DMS114 treated with DMSO at 0.1 percent for 48 hours (cell line): ENCODE measurements around the gene SH2B2.
"Not testable (repeated sequence)": the region's sequence is repeated elsewhere in the genome, so short reads cannot be mapped to it uniquely, and the experiment has no call there.

Experiments
- DNase-seq: peaks from one replicate; lab custom pipeline; 2025; ENCODE audit not compliant: unreplicated experiment; lab: John Stamatoyannopoulos, UW

Gene SH2B2

GRCh38 chr7:102285540-102286236, 980 bp upstream of the SH2B2 start:
- no peak for DNase-seq

- DNase-seq: no peak
These were observed 678 bp downstream of the SH2B2 start for GRCh38 chr7:102287111-102287980.

- DNase-seq: no peak
These were observed 1.3 kb downstream of the SH2B2 start for GRCh38 chr7:102287981-102288278.

GRCh38 chr7:102288285-102288930, 1.7 kb downstream of the SH2B2 start:
- no peak for DNase-seq

- no peak for DNase-seq
These were observed 2.4 kb downstream of the SH2B2 start for GRCh38 chr7:102289057-102289456.

- no peak for DNase-seq
These were observed 4.6 kb downstream of the SH2B2 start for GRCh38 chr7:102291056-102291915.

- no peak for DNase-seq
These were observed 5.2 kb downstream of the SH2B2 start for GRCh38 chr7:102291916-102292267.

GRCh38 chr7:102292813-102293798, 6.4 kb downstream of the SH2B2 start:
- no peak for DNase-seq

- DNase-seq: no peak
These were observed 7.9 kb downstream of the SH2B2 start for GRCh38 chr7:102294589-102294988.

GRCh38 chr7:102295346-102296178, 8.9 kb downstream of the SH2B2 start:
- DNase-seq: no peak

GRCh38 chr7:102296179-102296438, 9.4 kb downstream of the SH2B2 start:
- DNase-seq: no peak

GRCh38 chr7:102296514-102296913, 9.8 kb downstream of the SH2B2 start:
- no peak for DNase-seq

- no peak for DNase-seq
These were observed 11.0 kb downstream of the SH2B2 start for GRCh38 chr7:102297487-102298218.

- DNase-seq: no peak
These were observed 14.1 kb downstream of the SH2B2 start for GRCh38 chr7:102300643-102301221.

GRCh38 chr7:102301367-102301766, 14.7 kb downstream of the SH2B2 start:
- DNase-seq: not testable (repeated sequence)

GRCh38 chr7:102302025-102302424, 15.4 kb downstream of the SH2B2 start:
- DNase-seq: no peak

- DNase-seq: no peak
These were observed 17.2 kb downstream of the SH2B2 start for GRCh38 chr7:102303669-102304422.

GRCh38 chr7:102304668-102305067, 18.0 kb downstream of the SH2B2 start:
- no peak for DNase-seq
